ENCODE measurements around the gene RGL4. TPM values are rescaled to one million over a fixed set of nuclear protein-coding genes. Genes with fewer than 3 reads are reported as not detected.

Gene RGL4
- total RNA-seq, 1 donor from 2014 or later: 0.42 TPM

- Mint-ChIP-seq H3K9me3 (no peaks in the 10 kb centered on the region), H3K4me3 (no peak overlapping the region), H3K27ac (no peak overlapping the region), H3K36me3 (ENCODE audit: low read depth) (peaks cover 29% of the 10 kb centered on the region), H3K27me3 (no peaks in the 10 kb centered on the region), H3K4me1 (peaks cover 3% of the 10 kb centered on the region)
- no peak for DNase-seq
- POLR2A ChIA-PET: no interaction called here
- intact Hi-C loops (cut with micrococcal nuclease): no loop called here
- CTCF ChIA-PET: interaction anchor here (0.5 kb wide), 1 partner anchor 598 kb away, joined by 3 read pairs; no protein-coding TSS in a partner anchor
- no peak for TF ChIP-seq CTCF (IDR thresholded peaks at IDR 0.05)
- no peak for ATAC-seq (ENCODE audit: low read depth)
Observed at GRCh38 chr22:23688121-23688520, 2.7 kb upstream of the RGL4 start.

GRCh38 chr22:23688571-23688970 lies 2.2 kb upstream of the RGL4 start:
- H3K27ac Mint-ChIP-seq: no peak overlapping the region
- ChIA-PET POLR2A (no interaction called here), CTCF (interaction anchor here (0.5 kb wide), 1 partner anchor 597 kb away, joined by 3 read pairs; no protein-coding TSS in a partner anchor)
- ATAC-seq (ENCODE audit: low read depth) (no peak), DNase-seq (peak; percentile 10)
- H3K36me3 Mint-ChIP-seq (ENCODE audit: low read depth): peaks cover 28% of the 10 kb centered on the region
- H3K4me3 Mint-ChIP-seq: no peak overlapping the region
- no peaks in the 10 kb centered on the region for H3K9me3 Mint-ChIP-seq
- intact Hi-C loops (cut with micrococcal nuclease): no loop called here
- no peaks in the 10 kb centered on the region for H3K27me3 Mint-ChIP-seq
- peaks cover 3% of the 10 kb centered on the region for H3K4me1 Mint-ChIP-seq
- TF ChIP-seq CTCF (IDR thresholded peaks at IDR 0.05): no peak

- POLR2A ChIA-PET: no interaction called here
- intact Hi-C loops (cut with micrococcal nuclease): no loop called here
- H3K27me3 Mint-ChIP-seq: no peaks in the 10 kb centered on the region
- no peak overlapping the region for H3K4me3 Mint-ChIP-seq
- TF ChIP-seq CTCF (IDR thresholded peaks at IDR 0.05): no peak
- DNase-seq: peak; percentile 7
- no peak for ATAC-seq (ENCODE audit: low read depth)
- peaks cover 33% of the 10 kb centered on the region for H3K36me3 Mint-ChIP-seq (ENCODE audit: low read depth)
- CTCF ChIA-PET: no interaction called here
- H3K27ac Mint-ChIP-seq: no peak overlapping the region
- H3K9me3 Mint-ChIP-seq: no peaks in the 10 kb centered on the region
- peaks cover 3% of the 10 kb centered on the region for H3K4me1 Mint-ChIP-seq
Observed at GRCh38 chr22:23689414-23689813, 1.4 kb upstream of the RGL4 start.

GRCh38 chr22:23691748-23692423 lies 1.1 kb downstream of the RGL4 start:
- CTCF ChIA-PET: no interaction called here
- ATAC-seq (ENCODE audit: low read depth) (no peak), DNase-seq (no peak)
- POLR2A ChIA-PET: no interaction called here
- no peak for TF ChIP-seq CTCF (IDR thresholded peaks at IDR 0.05)
- no peak overlapping the region for H3K4me3 Mint-ChIP-seq
- peaks cover 24% of the 10 kb centered on the region for H3K4me1 Mint-ChIP-seq
- no peaks in the 10 kb centered on the region for H3K9me3 Mint-ChIP-seq
- intact Hi-C loops (cut with micrococcal nuclease): no loop called here
- no peaks in the 10 kb centered on the region for H3K27me3 Mint-ChIP-seq
- peaks cover 40% of the 10 kb centered on the region for H3K36me3 Mint-ChIP-seq (ENCODE audit: low read depth)
- no peak overlapping the region for H3K27ac Mint-ChIP-seq

- H3K4me1 Mint-ChIP-seq: peaks cover 28% of the 10 kb centered on the region
- peaks cover 40% of the 10 kb centered on the region for H3K36me3 Mint-ChIP-seq (ENCODE audit: low read depth)
- TF ChIP-seq CTCF (IDR thresholded peaks at IDR 0.05): no peak
- DNase-seq: no peak
- POLR2A ChIA-PET: no interaction called here
- CTCF ChIA-PET: interaction anchor here (1.3 kb wide), 1 partner anchor 159 kb away, joined by 3 read pairs; no protein-coding TSS in a partner anchor
- intact Hi-C loops (cut with micrococcal nuclease): no loop called here
- H3K4me3 Mint-ChIP-seq: no peak overlapping the region
- H3K27me3 Mint-ChIP-seq: no peaks in the 10 kb centered on the region
- H3K27ac Mint-ChIP-seq: no peak overlapping the region
- H3K9me3 Mint-ChIP-seq: no peaks in the 10 kb centered on the region
- ATAC-seq (ENCODE audit: low read depth): no peak
Observed at GRCh38 chr22:23692598-23693291, 1.9 kb downstream of the RGL4 start.
